GM19324 (cell line): ENCODE results near the gene XDH.

ENCODE experiments used
- ATAC-seq: cut with Tn5 transposase; IDR thresholded peaks from one replicate; pipeline ENCODE4 v1.9.1; 2021; ENCODE audit warnings: mild to moderate bottlenecking, moderate library complexity; ENCODE audit not compliant: unreplicated experiment, low FRiP score

Gene XDH

GRCh38 chr2:31296641-31297287 lies 117.8 kb downstream of the XDH start:
- ATAC-seq, result no peak

DNA sequence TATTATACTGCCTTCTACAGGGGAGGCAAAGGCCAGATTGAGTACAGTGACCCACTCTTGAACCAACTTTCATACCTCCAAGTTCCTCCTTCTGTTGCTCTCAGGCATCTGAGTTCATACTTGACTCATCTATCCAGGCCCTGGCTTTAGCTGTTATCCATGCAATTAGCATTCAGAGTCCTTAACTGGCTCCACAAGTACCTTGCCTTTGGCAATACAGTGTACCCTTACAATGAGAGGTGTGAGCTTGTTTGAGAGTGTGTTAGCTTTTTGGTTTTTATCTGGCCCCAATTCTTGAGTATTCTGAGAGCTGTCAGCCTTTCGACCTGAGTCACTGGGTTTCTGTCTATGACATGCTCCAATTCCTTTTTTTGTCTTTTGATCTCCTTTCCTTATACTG lies 120.3 kb downstream of the XDH start:
- no peak for ATAC-seq

GRCh38 chr2:31287654-31288053 lies 126.9 kb downstream of the XDH start:
- no peak for ATAC-seq

DNA sequence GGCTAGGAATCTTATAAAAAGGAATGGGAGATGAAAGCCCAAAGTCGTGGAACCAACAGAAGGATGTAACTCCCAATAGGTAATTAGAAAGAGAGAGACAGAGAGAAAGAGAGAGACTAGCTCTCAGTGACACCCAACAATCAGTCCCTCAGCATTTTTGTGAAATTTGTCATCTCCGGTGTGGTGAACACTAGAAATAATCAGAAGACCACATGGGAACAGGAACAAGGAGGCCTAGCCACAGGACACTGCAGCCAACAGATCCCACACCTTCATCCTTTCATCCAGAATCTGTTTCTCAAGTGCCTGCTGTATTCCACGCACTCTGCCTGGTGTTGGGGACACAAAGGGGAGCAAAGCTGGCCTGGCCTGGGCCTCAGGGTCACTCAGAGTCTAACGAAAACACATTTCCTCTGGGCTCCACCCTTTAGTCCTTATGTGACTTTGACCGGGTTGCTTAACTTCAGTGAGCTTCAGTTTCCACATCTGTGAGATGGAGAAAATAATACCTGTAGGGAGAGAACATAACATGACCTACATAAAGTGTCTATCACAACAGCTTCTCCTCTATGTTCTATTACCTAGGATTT lies 127.5 kb downstream of the XDH start:
- no peak for ATAC-seq

DNA sequence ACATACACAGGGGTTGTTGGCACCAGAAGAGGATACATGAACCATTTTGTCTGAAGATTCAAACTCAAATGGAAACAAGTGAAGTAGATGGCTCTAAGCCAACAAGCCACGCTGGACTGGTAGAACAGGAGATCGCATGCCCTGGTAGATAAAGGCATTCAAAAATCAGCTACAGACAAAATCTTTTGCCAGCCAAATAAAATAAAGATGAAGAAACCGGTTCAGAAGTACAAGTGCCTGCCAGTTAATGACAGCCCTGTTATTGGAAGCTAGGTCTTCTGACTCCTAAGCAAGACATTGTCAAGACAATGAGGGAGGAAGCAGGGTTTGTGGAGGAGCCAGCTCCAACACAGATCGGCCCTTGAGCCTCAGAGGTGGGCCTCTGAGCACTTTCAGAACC lies 128.3 kb downstream of the XDH start:
- ATAC-seq, result no peak
